ENCODE data around the gene PUM1. TPM values are rescaled to one million over a fixed set of nuclear protein-coding genes. Genes with fewer than 3 reads are reported as not detected.

The PUM1 gene
- total RNA-seq, 1 donor from 2014 or later, result 129 TPM

DNA sequence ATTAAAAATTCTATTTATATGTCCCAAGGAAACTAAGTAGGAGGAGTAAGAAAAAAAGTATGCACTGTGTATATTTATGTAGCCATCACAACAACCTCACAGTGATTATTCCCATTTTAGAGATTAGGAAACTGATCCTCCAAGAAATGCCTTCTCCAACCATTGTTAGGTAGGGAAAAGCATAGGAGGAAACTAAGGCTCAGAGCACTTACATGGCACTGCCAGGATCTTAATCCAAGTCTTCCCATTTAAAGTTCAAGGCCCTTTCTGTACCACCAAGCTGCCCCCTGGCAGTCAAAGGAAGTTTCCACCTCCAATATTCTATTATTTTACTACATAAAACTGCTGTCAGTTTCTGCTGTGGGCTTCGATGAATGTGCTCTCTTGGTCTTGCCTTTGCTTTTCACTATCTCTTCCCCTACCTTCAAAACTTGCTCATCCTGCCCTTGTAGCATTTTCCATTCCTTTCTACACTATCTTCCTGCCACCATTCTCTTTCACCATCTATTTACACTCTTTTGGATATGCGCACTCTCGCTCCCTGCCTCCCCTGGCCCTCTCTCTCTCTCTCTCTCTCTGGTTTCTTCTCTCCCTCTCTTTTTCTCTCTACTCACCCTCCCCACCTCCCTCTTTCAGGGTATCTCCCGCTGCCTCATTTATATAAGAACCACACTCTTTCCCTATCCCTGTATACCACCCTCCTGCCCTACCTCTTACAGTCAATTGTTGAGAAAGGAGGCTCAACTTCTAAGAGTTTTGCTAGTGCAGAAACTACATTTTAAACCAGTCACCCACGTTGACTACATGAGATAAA, 34.0 kb downstream of the PUM1 start:
- no peak for DNase-seq (ENCODE audit: low spot score)

DNA sequence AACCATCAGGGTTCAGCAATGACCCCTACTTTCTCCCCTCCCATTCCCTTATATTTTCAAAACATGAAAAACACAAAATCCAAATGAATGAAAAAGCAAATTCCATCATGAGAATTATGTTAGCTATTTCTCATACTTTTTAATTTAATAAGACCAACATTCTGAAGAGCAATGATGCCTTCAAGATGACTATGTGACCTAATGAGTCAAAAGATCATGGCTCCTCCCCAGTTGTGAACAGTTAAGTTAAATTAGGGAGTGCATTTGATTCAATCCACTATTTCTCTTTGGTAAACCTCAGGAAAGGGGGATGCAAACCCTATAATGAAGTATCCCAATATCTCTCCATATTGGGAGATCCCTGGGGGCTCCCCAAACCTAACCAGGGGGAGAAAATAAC, 36.5 kb downstream of the PUM1 start:
- no peak for DNase-seq (ENCODE audit: low spot score)

DNA sequence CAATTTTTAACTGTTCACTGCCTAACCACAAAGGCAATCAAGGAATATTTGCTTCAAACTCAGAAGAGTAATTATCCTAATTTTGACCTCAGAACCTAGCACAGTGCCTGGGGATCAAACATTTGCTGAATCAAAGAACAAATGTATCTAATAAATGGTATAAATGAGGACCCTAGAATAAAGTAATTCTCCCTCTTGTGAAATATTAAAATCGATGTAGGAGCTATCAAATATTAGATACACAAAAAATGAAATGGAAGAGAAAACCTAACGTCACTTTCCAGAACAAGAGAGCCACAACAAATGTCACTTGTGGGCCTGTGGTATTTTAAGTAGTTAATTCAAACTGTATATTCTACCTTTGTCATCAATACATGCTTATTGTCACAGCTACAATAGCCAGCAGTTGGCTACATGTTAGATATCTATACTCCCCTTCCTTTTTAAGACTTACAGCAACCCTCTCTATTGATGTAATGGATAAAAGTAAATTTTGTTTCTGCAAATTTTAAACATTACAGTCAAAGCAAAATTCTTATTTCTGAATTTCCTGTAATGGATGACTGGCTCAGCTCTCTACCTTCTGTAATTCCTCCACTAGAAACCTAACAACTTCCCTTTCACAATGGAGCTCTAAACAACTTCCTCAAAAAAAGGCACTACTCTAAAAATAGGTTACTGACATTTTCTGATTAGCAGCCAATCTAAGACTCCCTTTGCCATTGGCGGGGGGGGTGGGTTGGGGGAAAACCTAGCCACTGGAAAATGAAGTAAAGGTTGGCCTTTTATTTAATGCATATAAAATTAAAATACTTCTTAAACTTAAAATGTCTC, 37.6 kb downstream of the PUM1 start:
- DNase-seq (ENCODE audit: low spot score), result no peak

DNA sequence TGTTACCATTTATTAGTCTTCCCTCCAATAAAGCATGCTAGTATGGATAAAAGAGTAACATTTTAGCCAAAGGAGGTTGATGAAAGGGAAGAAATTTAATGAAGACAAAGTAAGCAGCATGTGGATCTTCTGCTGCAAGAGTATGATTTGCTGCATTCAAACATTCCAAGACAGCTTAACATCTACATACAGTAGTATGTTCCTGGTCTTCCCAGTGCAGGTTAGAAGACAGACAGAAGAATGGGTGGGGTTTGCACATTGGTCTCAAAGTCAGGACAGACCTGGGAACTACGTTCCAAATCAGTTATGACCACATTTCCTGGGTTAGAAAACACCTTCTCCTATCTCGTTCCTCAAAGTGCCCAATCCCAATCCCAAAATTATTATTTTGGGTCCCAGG, 43.3 kb downstream of the PUM1 start:
- DNase-seq (ENCODE audit: low spot score), result no peak

DNA sequence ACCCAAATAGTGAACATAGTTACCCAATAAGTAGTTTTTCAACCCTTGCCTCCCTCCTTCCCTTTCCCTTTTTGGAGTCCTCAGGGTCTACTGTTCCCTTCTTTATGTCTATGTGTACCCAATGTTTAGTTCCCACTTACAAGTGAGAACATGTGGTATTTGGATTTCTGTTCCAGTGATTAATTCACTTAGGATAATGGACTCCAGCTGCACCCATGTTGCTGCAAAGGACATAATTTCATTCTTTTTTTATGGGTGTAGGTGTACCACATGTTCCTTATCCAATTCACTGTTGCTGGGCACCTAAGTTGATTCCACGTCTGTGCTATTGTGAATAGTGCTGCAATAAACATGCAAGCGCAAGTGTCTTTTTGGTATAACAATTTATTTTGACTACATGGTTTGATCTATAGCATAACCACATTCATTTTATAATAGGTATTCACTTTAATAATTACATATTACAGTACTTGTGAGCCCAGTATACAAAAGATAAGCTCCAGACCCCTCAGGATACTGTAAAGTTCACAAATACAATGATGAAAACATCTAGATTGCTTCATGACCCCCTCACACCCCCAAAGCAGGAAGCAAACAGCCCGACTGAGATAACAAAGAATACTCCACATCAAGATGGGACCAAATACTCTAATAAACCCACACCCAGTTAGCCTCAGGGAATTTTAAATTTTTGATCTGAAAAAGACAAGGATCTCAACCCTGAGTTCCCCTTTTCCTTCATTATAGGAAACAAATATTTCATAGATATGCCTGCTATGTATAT, 45.3 kb downstream of the PUM1 start:
- no peak for DNase-seq (ENCODE audit: low spot score)

DNA sequence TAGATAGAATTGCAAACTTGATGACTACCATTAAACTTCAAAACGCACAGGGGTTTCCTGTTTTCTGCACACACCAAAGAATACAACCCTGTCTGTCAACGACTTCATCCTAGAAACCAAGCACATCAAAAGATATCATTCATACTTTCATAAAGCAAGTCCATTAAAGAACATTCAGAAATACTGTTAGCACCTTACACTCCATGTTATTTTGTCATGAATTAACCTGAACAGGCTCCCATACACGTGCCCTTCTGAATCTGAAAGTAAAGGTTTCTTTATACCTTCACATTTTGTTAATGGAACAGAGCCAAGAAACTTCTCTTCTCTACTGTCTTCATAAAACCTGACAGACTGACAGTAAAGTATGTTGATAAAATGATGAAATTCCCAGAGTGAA, 46.1 kb downstream of the PUM1 start:
- no peak for DNase-seq (ENCODE audit: low spot score)

DNA sequence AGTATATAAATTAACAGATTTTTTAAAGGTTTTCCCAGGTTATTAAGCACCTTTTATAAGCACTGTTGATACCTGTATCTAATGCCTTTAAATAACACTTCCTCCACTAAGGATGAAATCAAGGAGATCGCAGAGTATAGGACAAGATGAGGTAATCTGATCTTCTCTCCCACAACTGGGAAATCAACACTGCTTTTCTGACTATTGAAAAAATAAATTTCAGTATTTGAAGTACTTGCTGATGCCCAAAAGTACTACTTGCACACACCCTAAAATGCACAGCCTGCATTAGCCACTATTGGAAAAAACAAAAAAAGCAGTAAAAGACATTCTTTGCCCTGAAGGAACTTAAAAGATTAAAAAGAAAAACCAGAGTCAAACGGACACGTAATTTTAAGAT, 48.6 kb downstream of the PUM1 start:
- no peak for DNase-seq (ENCODE audit: low spot score)

DNA sequence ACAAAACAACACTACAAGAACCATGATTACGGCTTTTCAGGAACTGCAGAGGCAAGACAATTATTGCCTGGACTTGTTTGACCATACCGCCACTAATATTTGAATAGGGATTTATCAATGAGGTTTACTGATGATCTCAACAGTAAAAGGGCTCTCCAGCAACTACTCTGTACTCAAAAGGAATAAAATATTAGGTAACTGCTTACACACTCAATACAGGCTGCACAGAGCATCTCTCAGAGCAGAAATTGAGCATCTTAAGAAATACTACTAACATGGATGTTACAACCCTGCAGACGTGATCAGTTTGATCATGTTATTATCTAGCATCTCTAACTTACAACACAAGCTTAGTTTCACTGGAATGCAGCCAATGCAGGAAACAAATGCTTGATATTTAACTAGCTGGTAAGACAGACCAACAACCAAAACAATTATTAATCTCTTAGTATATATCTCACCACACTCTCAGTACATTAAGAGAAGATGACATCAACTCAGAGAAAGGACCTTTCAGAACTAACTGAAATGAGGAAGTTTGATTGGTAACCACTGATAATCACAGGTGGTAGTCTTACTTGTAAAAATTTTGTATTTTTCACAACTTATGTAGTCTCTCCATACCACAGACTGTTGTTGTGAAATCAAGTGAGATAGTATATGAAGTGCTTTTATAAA, 52.2 kb downstream of the PUM1 start:
- DNase-seq (ENCODE audit: low spot score), result no peak

DNA sequence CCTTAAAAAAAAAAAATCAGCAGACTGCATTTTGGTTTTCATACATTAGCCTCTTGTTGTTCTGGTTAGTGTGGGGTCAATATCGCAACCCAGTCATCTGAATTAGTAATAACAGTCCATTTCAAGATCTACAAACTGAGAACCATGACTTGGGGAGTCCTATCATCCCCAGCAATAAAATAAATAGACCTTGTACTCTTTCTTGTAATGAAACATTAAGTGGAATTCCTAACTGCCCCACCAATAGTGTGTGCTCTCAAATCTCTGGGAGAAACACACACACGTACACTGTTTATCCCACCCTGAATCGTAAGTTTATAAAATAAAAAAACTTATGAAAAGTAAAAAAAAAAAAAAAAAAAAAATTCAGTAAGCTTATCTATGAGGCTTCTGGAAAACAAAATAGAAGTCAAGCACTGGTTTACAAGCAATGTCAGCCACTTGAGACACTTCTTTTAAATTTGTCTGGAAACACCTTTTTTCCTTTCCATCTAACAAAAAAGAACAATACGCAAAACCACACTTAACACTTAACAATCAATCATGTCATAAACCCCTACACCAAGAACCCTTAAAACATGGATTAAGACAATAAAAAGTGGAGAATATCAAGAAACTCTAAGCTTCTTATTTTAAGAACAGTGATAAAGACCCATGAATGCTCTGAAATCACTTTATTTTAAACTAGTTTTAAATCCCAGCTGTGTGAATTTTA, 53.1 kb downstream of the PUM1 start:
- no peak for DNase-seq (ENCODE audit: low spot score)

DNA sequence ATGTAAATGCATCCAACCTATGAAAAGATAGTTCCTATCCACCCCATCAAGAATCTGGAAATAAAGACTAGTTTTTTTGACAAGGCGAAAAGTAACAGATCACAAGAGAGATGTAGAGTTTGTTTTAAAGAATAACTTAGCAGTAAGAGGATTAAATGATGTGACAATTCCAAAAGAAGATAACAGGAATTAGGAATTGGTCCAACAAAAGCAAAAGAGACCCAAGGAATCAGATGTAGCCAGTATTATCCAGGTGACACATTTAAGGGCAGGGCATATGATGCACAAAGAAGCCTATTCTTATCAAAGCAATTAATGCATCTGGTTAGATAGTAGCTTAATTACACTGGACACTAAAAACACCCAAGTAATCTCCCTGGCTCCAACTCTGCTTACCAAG, 53.8 kb downstream of the PUM1 start:
- no peak for DNase-seq (ENCODE audit: low spot score)

DNA sequence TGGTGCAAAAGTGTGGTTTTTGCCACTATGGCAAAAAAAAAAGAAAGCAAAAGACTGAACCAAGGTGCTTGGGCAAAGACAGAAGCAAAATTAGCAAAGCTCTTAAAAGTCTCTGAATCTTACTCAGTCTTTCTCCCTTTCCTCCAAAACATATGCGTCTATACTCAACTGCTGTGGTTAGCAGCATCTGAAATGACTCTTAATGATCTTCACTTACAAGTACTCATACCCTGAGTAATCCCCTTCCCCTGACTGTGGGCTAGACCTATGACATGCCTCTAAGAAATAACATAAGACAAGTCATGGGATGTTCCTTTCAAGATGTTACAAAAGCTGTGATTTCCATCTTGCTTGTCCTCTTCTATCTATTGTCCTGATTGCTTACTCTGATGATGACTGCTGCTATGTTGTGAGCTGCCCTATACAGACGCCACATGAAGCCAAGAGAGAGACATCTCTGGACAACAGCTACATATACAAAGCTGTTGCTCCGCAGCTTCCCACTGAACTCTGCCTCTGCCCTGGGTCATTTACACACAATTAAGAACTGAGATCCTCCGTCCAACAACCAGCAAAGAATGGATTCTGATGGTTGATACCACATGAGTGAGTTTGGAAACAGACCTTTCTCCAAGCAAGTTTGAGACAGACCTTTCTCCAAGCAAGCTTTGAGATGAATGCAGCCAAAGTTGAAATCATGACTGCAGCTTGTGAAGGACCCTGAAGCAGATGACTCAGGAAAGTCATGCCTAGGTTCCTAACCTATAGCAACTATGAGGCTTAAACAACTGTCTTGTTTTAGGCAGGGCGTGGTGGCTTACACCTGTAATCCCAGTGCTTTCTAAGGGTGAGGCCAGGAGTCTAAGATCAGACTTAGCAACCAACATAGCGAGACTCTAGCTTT, 55.2 kb downstream of the PUM1 start:
- DNase-seq (ENCODE audit: low spot score), result no peak

DNA sequence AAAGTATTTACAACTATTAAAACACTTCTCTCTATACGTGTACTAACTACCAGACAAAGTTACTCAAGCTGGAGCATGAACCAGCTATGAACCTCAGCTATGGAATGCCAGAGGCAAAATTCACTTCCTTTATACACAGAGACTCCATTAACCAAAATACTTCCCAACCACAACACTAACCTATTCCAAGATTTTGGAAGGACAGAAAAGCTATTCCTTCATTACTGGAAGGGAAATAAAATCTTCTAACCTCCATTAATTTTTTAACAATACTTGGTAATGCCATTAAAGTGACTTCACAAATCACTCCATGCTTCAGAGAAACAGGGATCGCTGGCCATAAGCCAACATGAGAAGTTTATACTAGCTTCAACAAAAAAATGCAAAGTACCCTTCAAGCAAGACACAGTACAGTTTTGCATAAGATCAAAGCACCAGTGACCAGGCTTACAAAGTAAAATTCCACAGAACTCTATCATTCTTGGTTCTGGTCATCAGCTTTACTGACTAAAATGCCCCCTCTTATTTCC, 58.0 kb downstream of the PUM1 start:
- no peak for DNase-seq (ENCODE audit: low spot score)

DNA sequence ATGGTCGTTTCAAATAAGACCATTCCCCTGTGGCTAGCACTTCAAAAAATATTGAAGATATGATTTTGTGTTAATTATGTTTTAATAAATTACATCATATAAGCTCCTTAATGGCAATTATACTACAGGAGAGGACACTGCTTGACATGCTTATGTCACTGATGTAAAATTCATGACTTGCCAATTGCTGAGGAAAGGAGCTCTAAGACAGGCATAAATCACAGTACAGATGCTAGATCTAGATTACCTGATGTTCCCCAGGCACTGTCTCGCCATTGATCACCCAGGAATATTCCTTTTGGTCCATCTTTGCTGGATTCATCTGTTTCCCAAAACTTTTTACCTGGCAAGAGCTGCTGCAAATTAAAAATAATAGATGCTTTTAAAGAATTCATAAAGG, 58.8 kb downstream of the PUM1 start:
- DNase-seq (ENCODE audit: low spot score), result no peak

DNA sequence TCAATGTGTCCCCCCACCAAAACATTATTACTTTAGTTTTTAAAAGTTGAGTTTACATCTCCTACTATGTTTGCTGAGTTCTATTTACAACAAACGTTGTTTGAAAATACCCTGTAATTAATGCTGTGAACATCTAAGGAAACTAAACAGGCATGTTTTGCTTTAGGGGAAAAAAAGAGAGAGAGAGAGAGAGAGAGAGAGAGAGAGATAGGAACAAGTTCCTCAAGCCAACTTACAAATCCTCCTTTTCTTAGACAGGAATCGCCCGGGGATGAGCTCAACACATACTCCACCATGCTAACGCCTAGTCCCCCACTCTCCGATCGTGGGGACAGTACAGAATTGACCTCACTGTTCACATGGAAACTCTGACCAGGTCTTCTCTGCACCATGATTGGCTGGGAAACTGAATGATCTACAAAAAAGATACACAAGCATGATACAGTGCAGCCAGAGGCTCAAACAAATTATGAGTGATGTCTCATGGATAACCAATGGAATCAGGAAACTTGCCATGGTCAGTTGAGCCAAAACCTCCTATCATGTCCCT, 59.8 kb downstream of the PUM1 start:
- DNase-seq (ENCODE audit: low spot score), result no peak

DNA sequence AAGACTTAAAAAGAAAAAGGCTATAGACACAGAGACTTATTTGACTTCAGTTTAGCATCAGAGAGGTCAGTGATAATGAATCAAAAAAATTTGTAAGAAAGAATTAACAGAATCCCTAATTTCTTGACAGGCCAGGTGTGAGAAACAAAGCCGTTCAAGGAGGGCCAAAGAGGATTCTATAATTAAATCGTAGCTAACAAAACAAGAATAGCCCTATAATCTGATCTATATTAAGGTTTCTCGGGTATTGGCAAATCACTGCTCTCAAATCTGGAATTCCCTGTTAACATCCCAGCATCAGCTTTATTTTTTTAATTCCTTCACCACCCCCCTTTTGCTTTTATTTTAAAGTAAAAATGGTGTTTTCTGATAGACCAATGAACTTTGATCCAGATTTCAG, 60.3 kb downstream of the PUM1 start:
- DNase-seq (ENCODE audit: low spot score), result no peak

DNA sequence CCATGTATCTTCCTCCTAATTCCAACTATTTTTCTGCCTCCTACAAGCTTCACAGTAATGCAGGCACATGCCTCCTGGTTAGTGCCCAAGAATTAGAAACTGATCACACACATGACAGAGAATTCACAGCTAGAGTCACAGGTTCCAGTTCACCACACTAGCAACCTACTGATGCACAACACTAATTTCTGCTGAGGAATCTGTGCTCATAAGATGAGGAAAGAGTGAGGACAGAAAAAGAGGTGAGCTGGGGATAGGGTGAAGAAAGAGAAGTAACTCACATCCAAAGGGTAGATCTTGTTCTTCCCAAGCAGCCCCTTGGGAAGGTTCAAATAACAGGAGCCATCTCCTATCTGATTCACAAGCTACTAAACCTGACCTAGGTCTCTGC, 61.3 kb downstream of the PUM1 start:
- no peak for DNase-seq (ENCODE audit: low spot score)

DNA sequence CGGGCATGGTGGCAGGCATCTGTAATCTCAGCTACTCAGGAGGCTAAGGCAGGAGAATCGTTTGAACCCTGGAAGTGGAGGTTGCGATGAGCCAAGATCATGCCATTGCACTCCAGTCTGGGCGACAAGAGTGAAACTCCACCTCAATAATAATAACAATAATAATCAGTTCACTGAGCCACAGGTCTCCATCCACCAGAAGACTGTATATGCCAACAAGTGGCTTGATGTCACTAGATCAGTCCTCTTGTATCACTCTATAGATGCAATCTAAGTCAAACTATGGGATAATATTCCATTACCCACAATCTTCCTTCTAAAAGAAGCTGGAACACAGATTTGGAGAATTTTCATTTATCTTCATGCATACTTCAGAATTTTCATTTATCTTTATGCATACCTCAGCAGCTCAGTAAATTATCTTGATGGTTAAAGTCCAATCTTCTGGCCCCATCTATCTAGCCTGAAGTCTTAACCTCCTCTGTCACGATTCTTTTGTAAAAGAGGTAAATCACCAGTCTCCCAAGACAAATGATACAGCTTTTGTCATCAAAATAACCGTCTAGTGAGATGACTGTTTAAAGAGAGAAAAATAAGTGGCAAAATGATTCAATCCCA, 61.8 kb downstream of the PUM1 start:
- no peak for DNase-seq (ENCODE audit: low spot score)

DNA sequence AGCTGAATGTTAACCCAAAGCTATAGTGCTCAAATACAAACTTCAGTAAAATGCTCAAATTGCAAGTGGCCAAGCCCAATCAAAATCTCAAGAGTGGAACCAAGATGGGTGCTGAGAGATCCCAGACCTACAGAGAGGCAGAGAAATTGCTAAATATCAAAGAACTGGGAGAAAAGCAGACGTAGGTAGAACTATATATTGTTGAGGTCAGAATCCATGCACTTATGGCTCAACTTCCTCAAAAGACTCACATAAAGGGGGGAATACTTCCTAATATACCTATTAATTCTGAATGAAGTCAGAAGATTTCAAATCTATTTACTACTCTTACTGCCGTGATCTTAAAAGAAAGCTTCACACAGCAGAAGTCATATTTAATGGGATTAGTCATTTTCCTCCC, 65.2 kb downstream of the PUM1 start:
- no peak for DNase-seq (ENCODE audit: low spot score)

DNA sequence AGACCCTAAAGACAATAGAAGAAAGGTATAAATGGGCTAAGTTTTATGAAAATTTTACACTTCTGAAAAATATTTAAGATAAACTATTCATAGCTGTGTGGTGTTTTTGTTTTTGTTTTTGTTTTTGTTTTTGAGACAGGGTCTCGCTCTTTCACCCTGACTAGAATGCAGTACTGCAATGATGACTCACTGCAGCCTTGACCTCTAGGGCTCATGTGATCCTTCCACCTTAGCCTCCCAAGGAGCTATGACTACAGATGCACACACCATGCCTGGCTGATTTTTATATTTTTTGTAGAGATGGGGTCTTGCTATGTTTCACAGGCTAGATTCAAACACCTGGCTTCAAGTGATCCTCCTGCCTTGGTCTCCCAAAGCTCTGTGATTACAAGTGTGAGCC, 66.6 kb downstream of the PUM1 start:
- DNase-seq (ENCODE audit: low spot score), result no peak

All from mucosa of gallbladder (tissue), 1 donor.